Activated CD4-positive, alpha-beta T cell treated with anti-CD3 and anti-CD28 coated beads for 1 hour (primary cell): ENCODE results near the gene OLFML3.
"Not testable (repeated sequence)": the region's sequence is repeated elsewhere in the genome, so short reads cannot be mapped to it uniquely, and the experiment has no call there.

ENCODE experiments used
- DNase-seq: peaks from one replicate; pipeline ENCODE4 v3.0.0-alpha.2; 2020

OLFML3 gene

GRCh38 chr1:113978863-113979702, at the start of gene OLFML3:
Gene OLFML3 (plus strand): TSS chr1:113979474. CDS start chr1:113979517, 43 bp downstream.
- DNase-seq: no peak

GRCh38 chr1:113929750-113930498, 49.4 kb upstream of the OLFML3 start:
- peak; percentile 52 for DNase-seq

- peak; percentile 41 for DNase-seq
Observed at GRCh38 chr1:113930499-113931161, 48.6 kb upstream of the OLFML3 start.

- DNase-seq: no peak
Observed at GRCh38 chr1:113931451-113931851, 47.8 kb upstream of the OLFML3 start.

- DNase-seq: no peak
Observed at GRCh38 chr1:113934006-113934405, 45.3 kb upstream of the OLFML3 start.

- no peak for DNase-seq
Observed at GRCh38 chr1:113934511-113935055, 44.7 kb upstream of the OLFML3 start.

GRCh38 chr1:113935176-113935575, 44.1 kb upstream of the OLFML3 start:
- DNase-seq: no peak

- DNase-seq: no peak
Observed at GRCh38 chr1:113935970-113936369, 43.3 kb upstream of the OLFML3 start.

- DNase-seq: no peak
Observed at GRCh38 chr1:113937146-113937545, 42.1 kb upstream of the OLFML3 start.

- no peak for DNase-seq
Observed at GRCh38 chr1:113938192-113938591, 41.1 kb upstream of the OLFML3 start.

- peak; percentile 15 for DNase-seq
Observed at GRCh38 chr1:113940365-113941244, 38.7 kb upstream of the OLFML3 start.

- no peak for DNase-seq
Observed at GRCh38 chr1:113941245-113941559, 38.1 kb upstream of the OLFML3 start.

- no peak for DNase-seq
Observed at GRCh38 chr1:113942527-113942926, 36.7 kb upstream of the OLFML3 start.

GRCh38 chr1:113943028-113943811, 36.1 kb upstream of the OLFML3 start:
- no peak for DNase-seq

GRCh38 chr1:113945329-113945728, 33.9 kb upstream of the OLFML3 start:
- no peak for DNase-seq

GRCh38 chr1:113946112-113946511, 33.2 kb upstream of the OLFML3 start:
- DNase-seq: no peak

- DNase-seq: no peak
Observed at GRCh38 chr1:113946678-113947387, 32.4 kb upstream of the OLFML3 start.

GRCh38 chr1:113947388-113948107, 31.7 kb upstream of the OLFML3 start:
- DNase-seq: no peak

- DNase-seq: not testable (repeated sequence)
Observed at GRCh38 chr1:113948151-113948550, 31.1 kb upstream of the OLFML3 start.

GRCh38 chr1:113949007-113949406, 30.3 kb upstream of the OLFML3 start:
- no peak for DNase-seq
